ENCODE results near the gene BORCS5. TPM values are rescaled to one million over a fixed set of nuclear protein-coding genes. Genes with fewer than 3 reads are reported as not detected.

Gene BORCS5
- total and polyA plus RNA-seq, 2 donors (not counting 1 experiment from before 2014, with no cell fraction given) = 11.9 to 46.2 TPM

DNA sequence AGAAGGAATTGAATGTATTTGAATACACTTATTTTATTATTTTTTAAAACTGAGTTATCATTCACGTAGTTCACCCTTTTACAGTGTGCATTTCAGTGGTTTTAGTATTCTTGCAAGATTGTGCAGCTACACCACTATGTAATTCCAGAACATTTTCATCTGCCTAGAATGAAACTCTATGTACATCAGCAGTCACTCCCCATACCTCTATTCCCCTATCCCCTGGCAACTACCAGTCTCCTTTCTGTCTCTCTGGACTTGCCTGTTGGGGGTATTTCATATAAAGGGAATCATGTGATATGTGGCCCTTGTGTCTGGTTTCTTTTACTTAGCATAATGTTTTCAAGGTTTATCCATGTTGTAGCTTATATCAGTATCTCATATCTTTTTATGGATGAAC, 96.8 kb downstream of the BORCS5 start:
- Mint-ChIP-seq H3K9me3 (ENCODE audit: insufficient read depth) (no peaks in the 10 kb centered on the region), H3K27me3 (no peaks in the 10 kb centered on the region), H3K4me1 (no peaks in the 10 kb centered on the region), H3K27ac (no peak overlapping the region), H3K4me3 (no peak overlapping the region)
- ChIA-PET POLR2A (no interaction called here), CTCF (no interaction called here)
- no peak overlapping the region for H3K4me3 ChIP-seq (ENCODE audit: control extremely low read depth in 1 of 5, extremely low read depth in 1 of 5, insufficient read depth in 1 of 5, low read depth in 2 of 5, low read length in 4 of 5)
- H3K36me3 ChIP-seq (replicated peaks in 1 of 2; ENCODE audit: control extremely low read depth in 1 of 2, control insufficient read depth in 1 of 2, extremely low read depth in 1 of 2, insufficient read depth in 2 of 2, low read length in 1 of 2) = no peaks in the 10 kb centered on the region
- H3K4me1 ChIP-seq (ENCODE audit: control insufficient read depth in 2 of 2, insufficient read depth in 2 of 2, low read length in 2 of 2) = no peaks in the 10 kb centered on the region
- no peaks in the 10 kb centered on the region for H3K27me3 ChIP-seq (replicated peaks in 1 of 4; ENCODE audit: control extremely low read depth in 1 of 4, control insufficient read depth in 3 of 4, insufficient read depth in 4 of 4, low read length in 3 of 4)
- H3K9ac ChIP-seq (ENCODE audit: low read length) = no peak overlapping the region
- ATAC-seq (ENCODE audit: low read depth) (no peak), DNase-seq (no peak)
- peaks cover 6% of the 10 kb centered on the region for H4K20me1 ChIP-seq (ENCODE audit: control insufficient read depth, insufficient read depth, low read length, poor library complexity, severe bottlenecking)
- H3K9me3 ChIP-seq (ENCODE audit: control extremely low read depth in 1 of 3, control insufficient read depth in 2 of 3, insufficient read depth in 1 of 3, low read length in 2 of 3) = no peaks in the 10 kb centered on the region
- no peak overlapping the region for H3K27ac ChIP-seq (ENCODE audit: low read length in 2 of 2)
- intact Hi-C loops (cut with micrococcal nuclease) = no loop called here
- TF ChIP-seq EZH2 (IDR thresholded peaks at IDR 0.05; ENCODE audit: borderline replicate concordance, insufficient read depth, low read depth, low read length, poor library complexity, severe bottlenecking) = no peak
- TF ChIP-seq, protein P1, sequence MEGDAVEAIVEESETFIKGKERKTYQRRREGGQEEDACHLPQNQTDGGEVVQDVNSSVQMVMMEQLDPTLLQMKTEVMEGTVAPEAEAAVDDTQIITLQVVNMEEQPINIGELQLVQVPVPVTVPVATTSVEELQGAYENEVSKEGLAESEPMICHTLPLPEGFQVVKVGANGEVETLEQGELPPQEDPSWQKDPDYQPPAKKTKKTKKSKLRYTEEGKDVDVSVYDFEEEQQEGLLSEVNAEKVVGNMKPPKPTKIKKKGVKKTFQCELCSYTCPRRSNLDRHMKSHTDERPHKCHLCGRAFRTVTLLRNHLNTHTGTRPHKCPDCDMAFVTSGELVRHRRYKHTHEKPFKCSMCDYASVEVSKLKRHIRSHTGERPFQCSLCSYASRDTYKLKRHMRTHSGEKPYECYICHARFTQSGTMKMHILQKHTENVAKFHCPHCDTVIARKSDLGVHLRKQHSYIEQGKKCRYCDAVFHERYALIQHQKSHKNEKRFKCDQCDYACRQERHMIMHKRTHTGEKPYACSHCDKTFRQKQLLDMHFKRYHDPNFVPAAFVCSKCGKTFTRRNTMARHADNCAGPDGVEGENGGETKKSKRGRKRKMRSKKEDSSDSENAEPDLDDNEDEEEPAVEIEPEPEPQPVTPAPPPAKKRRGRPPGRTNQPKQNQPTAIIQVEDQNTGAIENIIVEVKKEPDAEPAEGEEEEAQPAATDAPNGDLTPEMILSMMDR (IDR thresholded peaks at IDR 0.05) = no peak
- H2AFZ ChIP-seq (ENCODE audit: insufficient read depth, low read depth, low read length, poor library complexity, severe bottlenecking) = no peak overlapping the region
- no CpG with 5 or more reads among the region's 1 CpG for WGBS (ENCODE audit: insufficient coverage)
- H3K79me2 ChIP-seq (ENCODE audit: control insufficient read depth, insufficient read depth, low read length) = no peaks in the 10 kb centered on the region
- H3K4me2 ChIP-seq (replicated peaks; ENCODE audit: low read depth, low read length, poor library complexity, severe bottlenecking) = no peak overlapping the region

DNA sequence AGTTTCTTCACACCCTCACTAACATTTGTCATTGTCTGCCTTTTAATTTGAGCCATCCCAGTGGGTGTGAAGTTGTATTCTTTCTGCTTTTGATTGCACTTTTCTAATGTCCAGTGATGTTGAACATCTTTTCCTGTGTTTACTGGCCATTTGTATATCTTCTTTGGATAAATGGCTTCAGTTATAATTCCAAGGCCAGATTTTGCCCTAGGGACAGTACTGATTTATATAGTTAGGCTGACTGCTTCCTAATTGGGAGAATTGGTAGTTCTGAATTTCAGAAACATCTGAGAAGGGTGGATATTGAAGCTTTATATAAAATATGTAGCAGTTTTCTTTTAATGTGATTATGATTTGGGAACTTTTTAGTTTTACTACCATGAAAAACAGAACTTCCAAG, 97.4 kb downstream of the BORCS5 start:
- ATAC-seq (ENCODE audit: low read depth) = no peak
- H3K4me3 Mint-ChIP-seq = no peak overlapping the region
- Histone ChIP-seq H3K9ac (ENCODE audit: low read length) (no peak overlapping the region), H3K4me2 (replicated peaks; ENCODE audit: low read depth, low read length, poor library complexity, severe bottlenecking) (no peak overlapping the region), H4K20me1 (ENCODE audit: control insufficient read depth, insufficient read depth, low read length, poor library complexity, severe bottlenecking) (peaks cover 6% of the 10 kb centered on the region), H3K4me1 (ENCODE audit: control insufficient read depth in 2 of 2, insufficient read depth in 2 of 2, low read length in 2 of 2) (no peaks in the 10 kb centered on the region), H3K4me3 (ENCODE audit: control extremely low read depth in 1 of 5, extremely low read depth in 1 of 5, insufficient read depth in 1 of 5, low read depth in 2 of 5, low read length in 4 of 5) (no peak overlapping the region), H3K79me2 (ENCODE audit: control insufficient read depth, insufficient read depth, low read length) (no peaks in the 10 kb centered on the region), H3K27ac (ENCODE audit: low read length in 2 of 2) (no peak overlapping the region), H2AFZ (ENCODE audit: insufficient read depth, low read depth, low read length, poor library complexity, severe bottlenecking) (no peak overlapping the region), H3K36me3 (replicated peaks in 1 of 2; ENCODE audit: control extremely low read depth in 1 of 2, control insufficient read depth in 1 of 2, extremely low read depth in 1 of 2, insufficient read depth in 2 of 2, low read length in 1 of 2) (no peaks in the 10 kb centered on the region), H3K9me3 (ENCODE audit: control extremely low read depth in 1 of 3, control insufficient read depth in 2 of 3, insufficient read depth in 1 of 3, low read length in 2 of 3) (no peaks in the 10 kb centered on the region), H3K27me3 (replicated peaks in 1 of 4; ENCODE audit: control extremely low read depth in 1 of 4, control insufficient read depth in 3 of 4, insufficient read depth in 4 of 4, low read length in 3 of 4) (no peaks in the 10 kb centered on the region)
- TF ChIP-seq, protein P1 (IDR thresholded peaks at IDR 0.05) = no peak
- no peak for TF ChIP-seq EZH2 (IDR thresholded peaks at IDR 0.05; ENCODE audit: borderline replicate concordance, insufficient read depth, low read depth, low read length, poor library complexity, severe bottlenecking)
- no peaks in the 10 kb centered on the region for H3K27me3 Mint-ChIP-seq
- intact Hi-C loops (cut with micrococcal nuclease) = no loop called here
- ChIA-PET CTCF (no interaction called here), POLR2A (no interaction called here)
- no peaks in the 10 kb centered on the region for H3K9me3 Mint-ChIP-seq (ENCODE audit: insufficient read depth)
- DNase-seq = no peak
- no peak overlapping the region for H3K27ac Mint-ChIP-seq
- H3K4me1 Mint-ChIP-seq = no peaks in the 10 kb centered on the region
